Smooth muscle cell (in vitro differentiated cells): ENCODE measurements around the gene DYSF. TPM values are rescaled to one million over a fixed set of nuclear protein-coding genes. Genes with fewer than 3 reads are reported as not detected.

Source experiments
- DNase-seq: peaks from one replicate; lab custom pipeline; 2025; ENCODE audit not compliant: unreplicated experiment; lab: John Stamatoyannopoulos, UW
- H2AFZ ChIP-seq: fragments of 200-600 bp; sonication (generic); 2 replicates; pipeline ENCODE4 v1.6.0; 2016; ENCODE audit warnings: antibody characterized with exemption, low read depth, mild to moderate bottlenecking
- H3F3A ChIP-seq: fragments of 200-600 bp; sonication (generic); 2 replicates; pipeline ENCODE4 v1.6.0; 2017; ENCODE audit warnings: antibody characterized with exemption, low read depth
- H3K27ac ChIP-seq: fragments of 200-600 bp; sonication (generic); 2 replicates; pipeline ENCODE4 v1.5.1; 2016; ENCODE audit warnings: low read depth, mild to moderate bottlenecking
- H3K27me3 ChIP-seq: fragments of 200-600 bp; sonication (generic); 2 replicates; pipeline ENCODE4 v1.6.1; 2016; ENCODE audit warnings: low read depth, mild to moderate bottlenecking
- H3K36me3 ChIP-seq: fragments of 200-600 bp; sonication (generic); 2 replicates; pipeline ENCODE4 v1.5.1; 2016; ENCODE audit warnings: low read depth
- H3K4me1 ChIP-seq: fragments of 200-600 bp; sonication (generic); 2 replicates; pipeline ENCODE4 v1.5.1; 2016; ENCODE audit warnings: low read depth
- H3K4me2 ChIP-seq: fragments of 200-600 bp; sonication (generic); 2 replicates; pipeline ENCODE4 v1.6.0; 2016; ENCODE audit warnings: mild to moderate bottlenecking
- H3K4me3 ChIP-seq: fragments of 200-600 bp; sonication (generic); 2 replicates; pipeline ENCODE4 v1.5.1; 2016; ENCODE audit warnings: mild to moderate bottlenecking
- H3K79me2 ChIP-seq: fragments of 200-600 bp; sonication (generic); 2 replicates; pipeline ENCODE4 v1.6.0; 2016; ENCODE audit warnings: low read depth, mild to moderate bottlenecking
- H3K9ac ChIP-seq: fragments of 200-600 bp; sonication (generic); 2 replicates; pipeline ENCODE4 v1.6.0; 2016; ENCODE audit warnings: low read depth
- H3K9me3 ChIP-seq: fragments of 200-600 bp; sonication (generic); replicated peaks from 2 replicates; pipeline ENCODE4 v1.5.1; 2016; ENCODE audit warnings: low read depth
- H4K20me1 ChIP-seq: fragments of 200-600 bp; sonication (generic); 2 replicates; pipeline ENCODE4 v1.6.0; 2016; ENCODE audit warnings: low read depth
- CTCF ChIP-seq: fragments of 200-600 bp; sonication (generic); IDR thresholded peaks from 2 replicates; pipeline ENCODE4 v1.5.1; 2017; ENCODE audit warnings: borderline replicate concordance, mild to moderate bottlenecking, antibody characterized with exemption; ENCODE audit not compliant: insufficient read depth, poor library complexity, severe bottlenecking
- WGBS: methylation state at CpG from one replicate; pipeline ENCODE4 v1.1.7; 2016; ENCODE audit warnings: low lambda C conversion rate; 5-methylcytosine and 5-hydroxymethylcytosine counted together
- polyA plus RNA-seq: library from polyadenylated mRNA; unstranded; fragments of >200 nt; fragmentation: Nextera tagmentation; extraction: Ambion mirVana; gene quantifications from 2 replicates; pipeline ENCODE4 v1.2.1, GENCODE V29; 2016
- total RNA-seq: library from RNA; depleted of rRNA; stranded (reverse); fragments of >200 nt; gene quantifications from 2 replicates; pipeline ENCODE4 v1.2.3, GENCODE V29; 2014

Gene DYSF
- total and polyA plus RNA-seq, 2 experiments from 2014 or later = 0.64 to 1.6 TPM

GRCh38 chr2:71697106-71698004 is 244.0 kb downstream of the DYSF start:
- WGBS = 55% methylated on average over 14 of the region's 14 CpGs

GRCh38 chr2:71699428-71699827 is 246.1 kb downstream of the DYSF start:
- DNase-seq = no peak
- H3K79me2 ChIP-seq = no peaks in the 10 kb centered on the region
- no peaks in the 10 kb centered on the region for H3K27me3 ChIP-seq
- TF ChIP-seq CTCF = no peak
- H3K27ac ChIP-seq = no peak overlapping the region
- no peak overlapping the region for H3K4me3 ChIP-seq
- no peaks in the 10 kb centered on the region for H3K36me3 ChIP-seq
- H3F3A ChIP-seq = no peaks in the 10 kb centered on the region
- no peak overlapping the region for H3K9ac ChIP-seq
- H2AFZ ChIP-seq = no peak overlapping the region
- no peak overlapping the region for H3K4me2 ChIP-seq
- H4K20me1 ChIP-seq = no peaks in the 10 kb centered on the region
- H3K4me1 ChIP-seq = peaks cover 13% of the 10 kb centered on the region
- WGBS = 73% methylated on average over 6 of the region's 6 CpGs
- H3K9me3 ChIP-seq = no peaks in the 10 kb centered on the region

More at GRCh38 chr2:71697106-71698004, 244.0 kb downstream of the DYSF start:
- Histone ChIP-seq H3K4me3 (no peak overlapping the region), H3K79me2 (no peaks in the 10 kb centered on the region), H3K9ac (no peak overlapping the region), H3F3A (no peaks in the 10 kb centered on the region), H3K27me3 (no peaks in the 10 kb centered on the region), H3K4me1 (peaks cover 13% of the 10 kb centered on the region), H2AFZ (no peak overlapping the region), H3K36me3 (no peaks in the 10 kb centered on the region), H4K20me1 (no peaks in the 10 kb centered on the region), H3K4me2 (no peak overlapping the region), H3K27ac (no peak overlapping the region), H3K9me3 (no peaks in the 10 kb centered on the region)
- no peak for DNase-seq
- no peak for TF ChIP-seq CTCF

- Histone ChIP-seq H3K27ac (no peak overlapping the region), H4K20me1 (no peaks in the 10 kb centered on the region), H3K36me3 (no peaks in the 10 kb centered on the region), H3K9me3 (no peaks in the 10 kb centered on the region), H3K27me3 (no peaks in the 10 kb centered on the region), H3K4me2 (no peak overlapping the region), H3F3A (no peaks in the 10 kb centered on the region), H3K4me3 (no peak overlapping the region), H3K9ac (no peak overlapping the region), H3K4me1 (peaks cover 13% of the 10 kb centered on the region), H3K79me2 (no peaks in the 10 kb centered on the region), H2AFZ (no peak overlapping the region)
- WGBS = 88% methylated on average over 9 of the region's 11 CpGs
- TF ChIP-seq CTCF = no peak
- DNase-seq = no peak
Measured at GRCh38 chr2:71700041-71700657, 246.8 kb downstream of the DYSF start.
